GM18858 (cell line): Measurements from ENCODE around the gene PEX10.

ENCODE experiments used
- ATAC-seq: cut with Tn5 transposase; IDR thresholded peaks from one replicate; pipeline ENCODE4 v1.9.1; 2021; ENCODE audit not compliant: unreplicated experiment

PEX10 gene

DNA sequence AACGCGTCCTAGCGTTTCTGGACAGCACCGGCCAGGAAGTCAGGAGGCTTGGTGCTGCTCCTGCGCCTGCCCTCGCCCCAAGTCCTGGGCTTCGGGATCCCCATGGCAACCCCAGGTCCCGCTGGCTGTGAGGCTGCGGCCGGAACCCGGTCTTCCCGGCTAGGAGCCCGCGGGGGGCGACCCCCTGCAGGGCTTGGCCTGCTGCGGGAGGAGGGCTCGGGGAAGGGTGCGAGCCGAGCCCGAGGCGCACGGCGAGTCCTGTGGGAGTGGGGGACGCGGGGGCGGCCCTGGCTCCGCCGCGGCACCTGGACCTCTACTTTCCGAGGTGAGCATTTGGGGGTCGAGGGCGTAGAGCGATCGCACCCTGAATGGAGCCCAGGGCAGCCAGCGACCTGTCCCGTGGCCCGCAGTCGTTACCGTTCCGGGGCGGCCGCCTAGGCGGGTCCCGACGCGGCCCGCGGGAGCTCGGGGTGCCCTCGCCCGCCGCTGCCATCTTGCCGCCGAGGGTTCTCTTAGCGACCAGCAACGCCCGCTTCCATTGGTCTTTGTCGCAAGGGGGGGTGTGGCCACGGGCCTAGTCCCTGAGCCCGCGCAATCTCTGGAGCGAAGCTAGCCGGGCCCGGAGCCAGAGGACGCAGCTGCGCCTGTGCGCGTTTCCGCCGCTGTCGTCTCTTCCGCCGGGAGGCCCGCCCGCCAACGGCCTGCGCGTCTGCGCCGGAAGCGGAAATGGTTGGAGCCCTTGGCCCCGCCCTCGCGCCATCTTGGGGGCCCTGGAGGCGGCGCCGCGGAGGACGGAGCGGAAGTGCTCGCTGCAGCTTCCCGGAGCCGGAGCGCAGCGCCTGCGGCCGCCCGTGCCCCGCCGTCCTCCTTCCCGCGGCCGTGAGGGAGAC is 21.1 kb downstream of the PEX10 start, which contains the start of the genes MORN1 and RER1:
TSS of gene MORN1 (minus strand) at position 514 of the 890 bp plus-strand sequence. CDS start at position 493, 21 bp downstream.
TSS of gene RER1 (plus strand) at position 801 of the 890 bp plus-strand sequence. CDS start 3,950 bp downstream, outside the sequence.
- peak; percentile 69 for ATAC-seq

DNA sequence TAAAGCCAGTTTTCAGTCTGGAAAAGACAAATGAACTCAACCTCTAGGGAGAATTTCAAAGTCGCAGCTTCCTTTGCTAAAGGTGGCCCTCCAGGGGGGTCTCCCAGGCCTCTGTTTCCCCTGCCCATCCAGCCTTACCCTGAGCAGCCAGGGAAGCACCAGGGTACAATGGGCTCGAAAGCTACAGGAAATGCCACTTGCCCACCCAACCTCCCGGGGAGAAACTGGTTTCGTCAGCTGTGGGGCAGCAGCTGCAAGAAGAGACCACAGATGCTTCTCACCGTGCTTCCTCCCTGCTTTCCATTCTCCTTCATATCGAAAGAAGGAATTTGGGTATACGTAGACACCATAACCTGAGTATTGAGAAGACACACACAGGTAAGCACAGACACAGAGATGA is 22.7 kb downstream of the PEX10 start:
- no peak for ATAC-seq

DNA sequence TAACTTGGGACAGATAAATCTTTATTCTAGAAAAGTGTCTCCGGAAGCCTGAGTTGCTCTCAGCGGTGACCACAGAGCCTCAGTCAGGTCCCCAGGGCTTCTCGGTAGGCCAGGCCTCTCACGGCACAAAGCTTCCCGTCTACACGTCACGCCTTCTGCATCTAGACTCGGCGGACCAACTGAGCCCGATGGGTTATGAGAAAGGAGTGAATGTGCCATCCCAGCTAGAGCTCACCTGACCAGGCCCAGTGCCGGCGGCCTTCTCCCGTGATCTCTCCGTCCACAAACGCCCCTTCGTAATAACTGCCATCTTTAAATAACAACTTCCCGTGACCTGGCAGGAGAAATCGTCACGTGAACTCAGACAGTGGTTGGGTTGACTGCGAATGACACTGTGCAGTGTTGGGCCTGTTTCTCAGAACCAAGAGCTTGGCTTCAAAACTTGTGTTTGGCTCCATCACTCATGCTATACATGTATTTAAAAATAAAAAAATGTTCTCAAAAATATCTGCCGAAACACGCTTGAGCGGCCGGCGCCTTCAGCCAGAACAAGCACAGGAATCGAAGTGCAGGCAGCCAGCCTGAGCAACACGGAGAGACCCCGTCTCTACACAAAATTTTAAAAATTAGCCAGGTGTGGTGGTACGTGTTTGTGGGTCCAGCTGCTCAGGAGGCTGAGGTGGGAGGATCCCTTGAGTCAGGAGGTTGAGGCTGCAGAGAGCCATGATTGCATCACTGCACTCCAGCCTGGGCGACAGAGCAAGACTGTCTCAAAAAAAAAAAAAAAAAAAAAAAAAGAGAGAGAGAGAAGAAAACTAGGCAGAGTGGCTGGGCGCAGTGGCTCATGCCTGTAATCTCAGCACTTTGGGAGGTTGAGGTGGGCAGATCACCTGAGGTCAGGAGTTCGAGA is 24.1 kb downstream of the PEX10 start:
- ATAC-seq: no peak

DNA sequence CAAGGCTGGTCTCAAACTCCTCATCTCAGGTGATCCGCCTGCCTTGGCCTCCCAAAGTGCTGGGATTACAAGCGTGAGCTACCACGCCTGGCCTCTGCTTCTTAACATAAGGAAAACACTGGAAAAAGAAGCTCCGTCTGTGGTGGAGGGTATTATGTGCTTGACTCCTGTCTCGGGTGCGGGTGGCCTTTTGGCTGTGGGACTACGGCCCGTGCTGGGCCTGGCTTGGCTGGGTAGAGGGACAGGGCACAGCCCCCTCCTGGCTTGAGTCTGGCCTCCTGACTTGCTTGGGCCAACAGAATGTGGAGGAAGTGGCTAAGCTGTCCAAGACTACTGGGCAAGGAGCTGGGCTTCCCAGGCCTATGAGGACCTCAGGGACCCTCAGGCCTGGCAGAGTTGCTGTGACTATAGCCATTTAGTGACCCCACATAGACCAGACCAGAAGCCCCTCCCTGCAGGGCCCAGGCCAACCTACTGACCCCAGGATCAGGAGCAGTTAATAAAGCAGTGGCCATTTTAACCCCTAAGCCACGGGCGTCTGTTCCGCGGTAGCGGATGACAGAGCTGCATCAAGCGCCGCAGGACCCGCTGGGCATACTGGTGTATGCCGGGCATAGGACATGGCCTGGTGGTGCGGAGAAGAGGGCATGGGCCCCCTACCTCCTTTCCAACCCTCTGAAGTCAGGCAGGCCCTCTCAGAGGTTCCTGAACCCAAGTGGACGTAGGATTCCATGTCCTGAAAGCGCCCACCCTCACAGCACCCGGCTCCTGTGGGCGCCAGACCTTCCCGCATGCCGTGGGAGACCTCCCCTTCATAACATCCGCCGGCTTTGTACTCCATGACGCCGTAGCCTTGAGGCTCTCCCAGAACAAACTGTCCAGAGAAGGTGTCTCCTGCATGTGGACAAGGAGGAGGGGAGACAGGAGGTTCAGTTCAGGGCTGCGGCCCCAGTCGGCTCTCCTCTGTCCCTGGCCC is 25.4 kb downstream of the PEX10 start:
- no peak for ATAC-seq

DNA sequence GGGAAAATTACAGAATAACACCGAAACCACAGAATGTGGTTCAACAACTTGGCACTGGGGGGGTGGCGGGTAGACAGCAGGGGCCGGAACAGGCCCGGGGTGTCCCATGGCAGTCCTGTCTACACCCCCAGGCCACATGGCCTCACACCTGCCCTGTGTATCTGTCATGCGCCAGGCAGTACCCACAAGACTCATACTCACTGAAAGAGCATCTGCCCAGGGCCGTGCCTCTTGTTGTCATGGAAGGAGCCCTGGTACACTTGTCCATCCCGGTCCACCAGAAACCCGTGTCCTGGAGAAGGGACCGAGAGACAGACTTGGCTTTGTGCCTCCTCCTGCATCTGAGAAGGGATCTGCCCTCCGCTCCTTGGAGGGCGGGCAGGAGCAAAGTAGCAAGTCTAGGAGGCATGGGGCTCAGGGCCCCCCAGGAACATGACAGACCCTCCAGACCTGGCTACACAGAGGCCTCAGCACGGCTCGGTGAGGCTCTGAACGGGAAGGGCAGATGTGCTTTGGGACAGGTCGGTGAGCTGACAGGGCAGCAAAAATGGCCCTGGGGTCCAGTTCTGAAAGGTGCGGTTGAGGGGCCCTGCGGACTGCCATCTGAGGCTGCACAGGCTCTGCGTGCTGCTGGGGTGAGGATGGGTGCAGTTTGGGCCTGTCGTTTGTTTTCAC is 26.6 kb downstream of the PEX10 start:
- no peak for ATAC-seq

DNA sequence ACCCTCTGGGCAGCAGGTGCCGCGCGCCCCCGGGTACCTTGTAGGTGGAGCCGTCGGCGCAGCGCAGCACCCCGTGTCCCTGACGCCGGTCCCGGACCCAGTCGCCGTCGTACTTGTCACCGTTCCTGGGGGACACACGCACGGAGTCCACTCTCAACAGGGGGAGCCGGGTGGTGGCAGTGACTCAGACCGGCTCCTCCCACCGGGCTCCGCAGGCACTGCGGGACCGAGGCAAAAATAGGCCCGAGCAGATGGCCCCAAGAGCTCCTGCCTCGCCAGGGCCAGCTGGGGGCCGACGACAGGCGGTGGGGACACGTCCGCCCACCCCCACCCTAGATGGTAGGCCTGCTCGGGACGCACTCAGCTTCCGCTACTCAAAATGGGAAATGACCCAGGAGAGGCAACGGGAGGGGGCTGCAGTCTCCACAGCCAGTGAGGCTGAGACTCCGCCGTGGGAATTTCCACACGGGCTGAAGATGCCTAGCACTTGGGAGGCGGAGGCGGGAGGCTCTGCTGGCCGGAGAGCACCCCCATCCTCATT is 27.4 kb downstream of the PEX10 start:
- no peak for ATAC-seq

DNA sequence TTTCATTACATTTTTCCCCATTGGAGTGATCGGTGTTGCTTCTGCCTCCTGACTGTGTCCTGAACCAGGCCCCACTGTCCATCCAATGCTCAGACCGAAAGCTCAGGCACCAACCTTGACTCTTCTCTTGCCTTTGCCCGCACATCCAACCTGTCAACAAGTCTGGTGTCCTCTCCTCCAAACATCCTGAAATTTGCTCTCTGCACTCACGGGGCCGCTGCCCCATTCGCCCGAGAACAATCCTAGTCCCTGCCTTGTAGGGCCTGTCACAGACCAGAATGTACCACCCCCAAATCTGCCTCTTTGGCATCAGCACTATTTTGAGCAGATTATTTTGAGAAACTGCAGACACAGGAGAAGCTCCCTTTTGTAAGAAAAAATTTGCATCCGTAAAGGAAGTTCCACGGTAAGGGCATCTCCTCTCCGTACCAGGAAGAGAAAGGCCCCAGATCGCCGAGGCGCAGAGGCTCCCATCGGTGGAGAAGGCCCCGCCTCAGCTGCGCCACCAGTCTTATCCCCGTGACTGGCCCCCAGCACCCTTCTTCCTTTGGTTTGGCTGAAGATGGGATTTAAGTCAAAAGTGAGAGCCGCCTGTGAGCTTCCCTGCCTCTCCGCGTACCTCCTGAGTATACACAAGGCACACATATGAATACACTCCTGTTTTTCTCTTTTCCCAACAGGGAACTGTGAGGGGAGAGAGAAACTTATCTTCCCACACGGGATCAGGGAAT is 28.1 kb downstream of the PEX10 start:
- no peak for ATAC-seq

DNA sequence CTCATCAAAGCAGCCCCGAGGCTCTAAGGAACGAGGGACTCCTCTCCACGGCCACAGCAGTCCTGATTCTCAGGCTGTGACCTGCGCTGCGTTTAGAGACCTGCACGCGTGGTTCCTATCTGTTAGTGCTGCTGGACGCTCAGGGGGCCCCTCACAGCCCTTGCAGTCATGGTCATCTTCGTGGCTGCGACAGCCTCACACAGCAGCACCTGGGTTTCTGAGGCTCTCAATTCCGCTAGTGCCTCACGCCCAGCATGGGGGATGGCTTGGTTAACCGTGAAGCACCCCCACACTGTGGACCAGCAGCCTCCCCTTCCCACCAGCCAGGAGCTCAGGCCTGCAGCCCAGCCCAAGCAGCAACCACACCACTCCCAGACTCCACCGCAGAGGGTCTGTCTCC is 28.8 kb downstream of the PEX10 start:
- no peak for ATAC-seq

DNA sequence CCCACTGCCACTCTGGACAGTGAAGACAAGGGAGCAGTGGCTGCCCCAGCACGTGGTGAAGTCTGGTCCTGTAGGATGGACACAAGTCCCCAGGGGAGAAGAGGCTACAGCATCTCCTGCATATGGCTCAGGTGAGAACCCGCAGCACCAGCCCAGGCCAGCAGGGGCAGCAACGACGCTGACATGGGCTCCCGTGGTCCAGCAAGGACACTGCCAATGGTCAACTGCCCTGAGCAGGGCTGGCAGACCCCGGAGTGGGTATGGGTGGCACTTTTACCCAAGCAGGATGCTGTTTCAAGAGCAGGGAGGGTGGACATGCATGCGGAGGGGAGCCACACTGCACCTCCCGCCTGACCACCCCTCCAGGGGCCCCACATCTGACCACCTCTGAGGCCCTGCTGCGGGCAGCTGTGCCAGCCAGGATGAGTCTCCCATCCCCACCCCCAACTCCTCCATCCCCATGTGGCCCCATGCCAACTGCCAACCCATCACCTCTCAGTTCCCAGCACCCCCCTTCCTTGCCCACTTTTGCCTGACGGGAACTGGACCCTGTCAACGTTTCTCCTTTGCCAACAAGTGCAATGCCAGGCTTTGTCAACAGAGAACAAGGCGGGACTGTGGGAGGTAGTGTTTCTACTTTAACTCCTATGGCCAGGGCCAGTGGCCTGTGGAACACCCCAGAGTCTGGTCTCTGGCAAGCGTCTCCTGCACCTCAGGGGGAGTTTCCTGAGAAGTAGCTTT is 29.6 kb downstream of the PEX10 start:
- ATAC-seq: no peak

DNA sequence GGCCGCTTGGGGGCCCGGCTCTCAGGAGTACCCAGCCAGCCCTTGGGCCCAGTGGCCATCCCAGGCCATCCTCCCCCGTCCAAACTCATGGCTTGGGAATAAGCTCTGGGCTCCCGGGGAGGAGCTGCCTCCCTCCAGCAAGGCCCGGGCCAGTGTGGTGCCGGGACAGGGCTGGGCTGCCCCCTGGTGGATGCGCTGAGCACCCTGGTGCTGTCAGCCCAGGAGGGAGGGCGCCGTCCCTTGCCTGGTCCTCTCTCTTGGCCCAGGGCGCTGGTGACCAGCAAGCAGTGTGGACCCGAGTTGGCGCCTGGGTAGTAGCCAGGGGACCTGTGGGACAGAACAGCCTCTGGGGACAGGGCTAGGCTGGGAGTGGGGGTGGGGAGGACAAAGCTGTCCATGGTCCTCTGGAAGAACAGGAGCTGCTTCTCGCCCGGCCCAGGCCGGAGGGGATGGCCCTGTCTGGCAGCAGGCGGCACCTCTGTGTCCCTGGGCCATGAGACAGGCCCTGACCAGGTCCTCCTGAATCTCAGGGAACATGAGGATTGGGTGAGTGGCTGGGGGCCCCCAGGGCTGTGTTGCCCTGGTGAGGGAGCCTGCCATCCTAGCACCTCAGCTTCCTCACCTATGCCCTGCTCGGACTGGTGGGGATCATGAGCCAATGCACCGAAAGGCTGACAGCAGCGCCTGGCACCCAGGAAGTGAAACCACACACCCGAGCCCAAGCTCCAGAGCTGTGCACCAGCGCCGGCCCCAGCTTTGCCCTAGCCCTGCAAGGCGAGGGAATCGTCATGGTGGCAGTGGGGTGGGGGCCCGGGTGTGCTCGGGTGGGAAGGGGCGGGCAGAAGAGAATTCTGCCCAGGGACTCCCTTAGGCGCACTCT is 30.4 kb downstream of the PEX10 start:
- ATAC-seq: no peak

DNA sequence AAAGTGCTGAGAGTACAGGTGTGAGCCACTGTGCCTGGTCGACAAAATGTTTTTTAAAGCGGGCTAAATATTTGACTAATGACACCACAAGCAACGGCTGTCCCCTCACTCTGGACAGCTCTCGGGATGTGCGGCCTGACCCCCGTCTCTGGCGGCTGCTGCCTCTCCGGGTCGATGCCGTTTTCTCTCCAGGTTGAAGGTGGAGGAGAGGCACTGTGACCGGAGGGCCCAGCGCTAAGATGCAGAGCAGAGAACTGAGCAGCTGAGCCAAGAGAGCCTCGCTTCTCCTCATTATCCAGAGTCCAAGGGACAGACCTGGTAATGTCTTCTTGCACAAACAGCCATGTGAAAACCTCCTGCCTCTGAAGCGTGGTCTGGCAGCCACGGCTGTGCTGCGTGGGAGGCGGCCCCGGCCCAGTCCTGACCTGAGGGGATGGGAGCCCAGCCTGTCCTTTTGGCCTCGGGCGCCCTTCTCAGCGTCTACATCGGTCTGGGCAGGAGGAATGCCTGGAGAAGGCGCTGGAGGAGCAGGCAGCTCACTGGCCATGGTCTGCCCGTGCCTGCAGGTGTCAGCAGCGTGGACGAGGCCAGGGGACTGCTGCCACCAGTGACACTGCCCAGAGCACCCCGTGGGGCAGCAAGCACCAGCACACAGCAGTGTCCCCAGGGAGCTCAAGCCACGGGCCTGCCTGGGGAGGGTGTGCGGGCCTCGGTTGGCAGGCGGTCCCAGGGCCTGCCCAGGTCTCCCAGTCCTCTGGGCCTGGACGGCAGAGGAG is 31.4 kb downstream of the PEX10 start:
- ATAC-seq: no peak

DNA sequence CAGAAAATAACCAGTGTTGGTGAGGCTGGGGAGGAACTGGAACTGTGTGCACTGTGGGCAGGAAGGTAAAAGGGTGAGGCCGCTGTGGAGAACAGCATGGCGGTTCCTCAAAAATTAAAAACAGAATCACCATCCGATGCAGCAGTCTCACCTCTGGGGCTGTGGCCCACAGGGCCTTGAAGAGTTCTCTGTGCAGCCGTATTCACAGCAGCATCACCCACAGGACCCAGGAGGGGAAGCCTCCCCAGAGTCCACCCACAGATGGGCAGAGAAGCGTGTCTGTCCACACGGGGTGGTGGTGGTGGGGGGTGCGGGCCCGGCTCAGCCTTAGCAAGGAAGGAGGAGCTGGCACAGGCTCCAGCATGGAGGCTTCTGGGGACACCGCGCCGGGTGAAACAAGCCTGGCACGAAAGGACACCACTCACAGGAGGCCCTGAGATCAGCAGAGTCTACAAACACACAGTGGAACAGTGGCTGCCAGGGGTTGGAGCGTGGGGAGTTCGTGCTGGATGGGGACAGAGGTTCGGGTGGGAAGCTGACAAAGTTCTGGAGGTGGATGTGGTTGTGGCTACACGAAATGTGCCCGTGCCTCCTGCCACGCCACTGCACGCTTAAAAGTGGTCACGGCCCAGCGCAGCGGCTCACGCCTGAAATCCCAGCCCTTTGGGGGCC is 32.5 kb downstream of the PEX10 start:
- no peak for ATAC-seq

DNA sequence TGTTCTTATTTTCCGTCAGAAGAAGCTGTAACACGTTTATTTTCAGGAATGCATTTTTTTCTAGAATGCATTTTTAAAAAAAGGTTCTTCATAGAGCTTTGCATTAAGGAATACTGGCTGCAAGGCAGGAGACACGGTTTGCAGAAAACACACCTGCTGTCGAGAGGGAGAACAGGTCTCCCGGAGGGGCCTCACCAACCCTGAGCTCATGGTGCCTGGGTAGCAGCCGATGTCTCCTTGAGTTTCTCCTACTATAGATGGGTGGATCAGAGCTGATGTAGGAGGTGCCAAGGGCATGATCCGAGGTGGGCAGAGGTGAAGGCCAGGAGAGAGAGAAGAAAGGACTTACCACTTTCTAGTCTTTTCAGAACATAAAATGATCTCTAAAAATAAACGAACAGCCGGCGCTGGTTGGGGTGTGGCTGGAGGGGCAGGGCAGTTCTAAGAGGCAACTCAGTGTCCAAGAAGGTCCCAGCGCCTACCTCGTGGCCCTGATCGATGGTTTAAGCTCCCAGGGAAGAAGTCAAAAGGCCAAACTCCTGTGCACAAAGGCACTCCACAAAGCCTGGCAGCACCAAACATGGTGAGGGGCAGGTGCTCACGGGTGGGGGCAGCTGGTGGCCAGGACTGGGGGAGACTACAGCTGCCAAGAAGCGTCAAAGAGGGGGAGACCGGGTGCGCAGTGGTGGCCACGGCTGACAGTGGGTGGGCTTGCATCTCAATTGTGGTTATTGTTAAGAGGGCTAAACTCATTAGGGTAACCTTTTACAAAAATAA is 33.2 kb downstream of the PEX10 start:
- no peak for ATAC-seq

DNA sequence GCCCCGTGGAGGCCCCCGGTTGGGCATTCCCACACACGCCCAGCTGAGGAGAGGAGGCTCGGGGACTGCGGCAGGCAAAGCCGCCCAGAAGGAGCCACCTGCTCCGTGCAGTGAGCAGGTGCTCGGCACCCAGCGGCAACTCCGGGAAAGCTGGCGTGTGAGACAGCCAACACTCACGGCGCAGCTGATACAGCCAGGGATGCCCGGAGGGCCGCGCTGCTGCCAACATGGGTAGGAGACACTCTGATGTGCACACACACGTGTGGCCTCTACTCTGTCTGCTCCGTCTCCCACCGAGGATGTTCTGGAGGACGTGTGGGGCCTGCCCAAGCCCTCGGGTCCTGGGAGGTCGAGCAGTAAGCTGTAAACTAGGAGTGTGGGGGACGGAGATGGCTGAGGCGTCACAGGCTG is 33.9 kb downstream of the PEX10 start:
- ATAC-seq: no peak

DNA sequence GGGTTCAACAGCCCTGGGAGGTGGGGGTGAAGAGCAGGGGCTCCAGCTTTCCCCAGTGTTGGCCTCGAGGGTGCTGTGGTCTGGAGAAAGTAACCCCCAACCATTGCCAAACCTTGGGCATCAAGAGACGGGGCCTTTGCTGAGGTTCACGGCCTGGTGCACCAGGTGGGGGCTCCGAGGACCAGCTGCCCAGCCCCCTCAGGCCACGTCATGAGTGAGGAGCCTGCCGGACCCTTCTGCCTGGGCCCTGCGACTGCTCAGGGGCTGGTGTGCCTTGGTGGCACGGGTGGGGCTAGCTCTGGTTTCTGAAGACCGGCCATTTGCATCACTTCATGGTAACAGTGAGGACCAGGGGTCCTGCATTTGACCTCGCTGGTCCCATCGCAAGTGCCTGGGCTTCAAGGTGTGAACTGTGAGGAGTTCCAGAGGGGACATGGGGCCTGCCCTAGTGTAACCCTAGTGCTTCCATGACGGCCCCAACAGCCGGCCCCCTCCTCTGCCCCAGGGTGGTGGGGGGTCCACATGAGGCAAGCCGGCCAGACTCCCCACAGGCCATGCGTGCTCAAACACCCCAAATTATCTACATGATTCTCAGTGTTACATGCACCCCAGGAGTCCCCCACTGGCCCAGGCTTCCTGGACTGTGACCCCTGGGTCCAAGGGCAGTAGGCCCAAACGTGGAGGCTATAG is 34.5 kb downstream of the PEX10 start:
- no peak for ATAC-seq
